IMR-90 (cell line): ENCODE results near the gene MAP2K5. TPM values are rescaled to one million over a fixed set of nuclear protein-coding genes. Genes with fewer than 3 reads are reported as not detected.

Experiments
- ATAC-seq: fragments of 200-7000 bp; cut with Tn5 transposase; 2 replicates; pipeline ENCODE4 v1.9.1; 2020; ENCODE audit warnings: low read depth, mild to moderate bottlenecking, moderate library complexity
- BruUV-seq: library from RNA; stranded (reverse); fragments of 400-500 nt; replicated peaks from 2 replicates; lab custom pipeline; 2021; lab: Mats Ljungman, UMichigan
- CTCF ChIA-PET: fragments of 300-600 bp; formaldehyde crosslinking; extraction: SDS; loops from one replicate; lab custom pipeline; 2021; ENCODE audit warnings: antibody characterized with exemption; lab: Yijun Ruan, JAX
- POLR2A ChIA-PET: fragments of 300-600 bp; sonication (Branson Sonifier 250); formaldehyde crosslinking; loops from one replicate; lab custom pipeline; 2022; ENCODE audit warnings: antibody characterized with exemption; ENCODE audit not compliant: unreplicated experiment; lab: Charles Lee
- DNase-seq: peaks from one replicate; pipeline ENCODE4 v3.0.0; 2013
- H2AFZ ChIP-seq: replicated peaks from 2 replicates; pipeline ENCODE3; 2013; ENCODE audit warnings: low read length, mild to moderate bottlenecking; ENCODE audit not compliant: poor library complexity
- H2AK5ac ChIP-seq: 2 replicates; pipeline ENCODE4 v1.6.1; 2013; ENCODE audit warnings: low read depth, low read length, inconsistent platforms
- H2AK9ac ChIP-seq: replicated peaks from 2 replicates; pipeline ENCODE3; 2013; ENCODE audit warnings: mild to moderate bottlenecking, low read depth, low read length, moderate library complexity; ENCODE audit not compliant: poor library complexity
- H2BK120ac ChIP-seq: 2 replicates; pipeline ENCODE4 v1.6.1; 2013; ENCODE audit warnings: low read depth, low read length, inconsistent platforms
- H2BK15ac ChIP-seq: 3 replicates; pipeline ENCODE4 v1.6.1; 2013; ENCODE audit warnings: low read depth, low read length, inconsistent platforms
- H2BK20ac ChIP-seq: 2 replicates; pipeline ENCODE4 v1.6.1; 2013; ENCODE audit warnings: low read depth, mild to moderate bottlenecking, inconsistent platforms, low read length, moderate library complexity
- H2BK5ac ChIP-seq: 2 replicates; pipeline ENCODE4 v1.6.1; 2013; ENCODE audit warnings: mild to moderate bottlenecking, low read depth, low read length, inconsistent platforms; ENCODE audit not compliant: poor library complexity, severe bottlenecking
- H3K14ac ChIP-seq: replicated peaks from 2 replicates; pipeline ENCODE4 v1.6.1; 2013; ENCODE audit warnings: low read depth, low read length, inconsistent platforms
- H3K18ac ChIP-seq: 2 replicates; pipeline ENCODE4 v1.6.1; 2013; ENCODE audit warnings: low read depth, low read length, control low read depth
- H3K23ac ChIP-seq: 2 replicates; pipeline ENCODE4 v1.6.1; 2013; ENCODE audit warnings: low read depth, low read length, inconsistent platforms
- H3K27ac ChIP-seq: 2 replicates; pipeline ENCODE4 v1.5.1; 2013; ENCODE audit warnings: mild to moderate bottlenecking, control low read depth, low read length; ENCODE audit not compliant: insufficient read depth
- H3K27me3 ChIP-seq: 2 replicates; pipeline ENCODE4 v1.6.1; 2013; ENCODE audit warnings: low read length; ENCODE audit not compliant: control insufficient read depth, insufficient read depth
- H3K36me3 ChIP-seq: 2 replicates; pipeline ENCODE4 v1.6.1; 2013; ENCODE audit warnings: low read length, mixed read lengths; ENCODE audit not compliant: control insufficient read depth, insufficient read depth
- H3K4ac ChIP-seq: 2 replicates; pipeline ENCODE4 v1.6.1; 2013; ENCODE audit warnings: low read depth, low read length, inconsistent platforms
- H3K4me1 ChIP-seq: 2 replicates; pipeline ENCODE4 v1.6.1; 2013; ENCODE audit warnings: low read length, mixed read lengths; ENCODE audit not compliant: control insufficient read depth, insufficient read depth
- H3K4me2 ChIP-seq: 2 replicates; pipeline ENCODE4 v1.6.1; 2013; ENCODE audit warnings: low read depth, mild to moderate bottlenecking, control low read depth, low read length, moderate library complexity
- H3K4me3 ChIP-seq: 2 replicates; pipeline ENCODE4 v1.5.1; 2013; ENCODE audit warnings: low read depth, mild to moderate bottlenecking, control low read depth, low read length, moderate library complexity; ENCODE audit not compliant: insufficient read depth
- H3K56ac ChIP-seq: 2 replicates; pipeline ENCODE4 v1.6.1; 2013; ENCODE audit warnings: low read length, inconsistent platforms; ENCODE audit not compliant: insufficient read depth; ENCODE audit errors: extremely low read depth
- H3K79me1 ChIP-seq, 2 experiments: 2 replicates each; pipeline ENCODE4 v1.6.1; 2013; ENCODE audit warnings: low read length in 2 of 2, inconsistent platforms in 1 of 2, low read depth in 1 of 2
- H3K9ac ChIP-seq: 2 replicates; pipeline ENCODE4 v1.6.1; 2013; ENCODE audit warnings: low read depth, low read length, control low read depth
- H3K9me1 ChIP-seq: 2 replicates; pipeline ENCODE4 v1.6.1; 2013; ENCODE audit warnings: low read length, inconsistent platforms; ENCODE audit not compliant: insufficient read depth
- H3K9me3 ChIP-seq: 2 replicates; pipeline ENCODE4 v1.6.1; 2013; ENCODE audit warnings: low read length; ENCODE audit not compliant: control insufficient read depth, insufficient read depth
- H4K20me1 ChIP-seq: 2 replicates; pipeline ENCODE4 v1.6.1; 2013; ENCODE audit warnings: low read length, inconsistent platforms; ENCODE audit not compliant: insufficient read depth
- H4K5ac ChIP-seq: 2 replicates; pipeline ENCODE4 v1.6.1; 2013; ENCODE audit warnings: mild to moderate bottlenecking, low read depth, low read length, control low read depth
- H4K8ac ChIP-seq, 2 experiments: 2 replicates each; pipeline ENCODE4 v1.6.1; 2013; ENCODE audit warnings: low read depth in 2 of 2, low read length in 2 of 2, control low read depth in 1 of 2, inconsistent platforms in 1 of 2
- H4K91ac ChIP-seq: 2 replicates; pipeline ENCODE4 v1.6.1; 2013; ENCODE audit warnings: low read depth, low read length, inconsistent platforms; ENCODE audit not compliant: insufficient read depth
- CEBPB ChIP-seq: IDR thresholded peaks from 2 replicates; pipeline ENCODE4 v1.6.1; 2012; ENCODE audit warnings: low read depth, low read length, improper control_type of control experiment
- MAZ ChIP-seq: IDR thresholded peaks from 2 replicates; pipeline ENCODE4 v1.6.1; 2012; ENCODE audit warnings: low read depth, mild to moderate bottlenecking, low read length, improper control_type of control experiment, moderate library complexity, borderline replicate concordance
- WGBS, 2 experiments: methylation state at CpG; one replicate each; pipeline versions ENCODE4 v1.1.5 to v1.1.7; 2013; ENCODE audit warnings: missing lambda C conversion rate in 2 of 2; ENCODE audit not compliant: insufficient read length in 1 of 2; ENCODE audit errors: extremely low coverage in 2 of 2; 5-methylcytosine and 5-hydroxymethylcytosine counted together
- dilution Hi-C: fragments of 300-500 bp; cut with HindIII; formaldehyde crosslinking; loops from one replicate; pipeline ENCODE4 v1.14.3; 2018; ENCODE audit warnings: low sequenced_read_pairs; ENCODE audit not compliant: unreplicated experiment
- in situ Hi-C: fragments of 300-500 bp; cut with MboI; formaldehyde crosslinking; loops from 3 replicates; pipeline ENCODE4 v1.14.3; 2019; ENCODE audit warnings: low sequenced_read_pairs, inconsistent platforms, mixed read lengths
- intact Hi-C: fragments of 100-400 bp; cut with micrococcal nuclease; formaldehyde crosslinking; loops from 2 replicates; pipeline ENCODE4 v1.10.0; 2022
- polyA plus RNA-seq, 3 experiments: library from polyadenylated mRNA; depleted of rRNA; stranded (reverse); fragments of >200 nt; gene quantifications; 2 replicates each; pipeline ENCODE4 v1.2.3, GENCODE V29; 2012; ENCODE audit warnings: low replicate concordance in 1 of 3
- total RNA-seq: library from RNA; depleted of rRNA; stranded (reverse); fragments of >200 nt; gene quantifications from 2 replicates; pipeline ENCODE4 v1.2.3, GENCODE V29; 2012
- TF ChIP-seq, protein P1 (sequence below): conservative IDR thresholded peaks from 2 replicates; pipeline ENCODE4 v1.5.1; 2012; ENCODE audit warnings: mild to moderate bottlenecking, low read depth, low read length, improper control_type of control experiment

The MAP2K5 gene
- total and polyA plus RNA-seq, 2 of the 4 experiments (the other 2 are of a cell fraction) = 1.6 to 6.1 TPM

DNA sequence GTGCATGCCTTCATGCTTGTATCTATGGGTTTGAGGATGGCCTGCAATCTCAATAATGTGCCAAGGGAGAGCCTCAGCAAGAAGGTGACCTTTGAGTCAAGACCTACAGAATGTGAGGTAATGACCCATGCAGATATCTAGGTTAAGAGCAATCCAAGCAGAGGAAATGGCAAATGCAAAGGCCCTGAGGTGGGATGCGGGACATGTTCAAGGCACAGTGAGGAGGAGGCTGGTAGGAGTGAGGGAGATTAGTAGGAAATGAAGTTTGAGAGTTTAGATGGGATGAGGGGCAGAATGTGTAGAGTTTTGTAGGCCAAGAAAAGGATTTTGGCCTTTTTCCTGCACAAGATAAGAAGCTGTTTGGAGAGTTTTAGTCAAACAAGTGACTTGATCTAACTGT lies 4.7 kb upstream of the MAP2K5 start:
- H3K27ac ChIP-seq = no peak overlapping the region
- no peak overlapping the region for H2AK5ac ChIP-seq
- no peak overlapping the region for H3K4me2 ChIP-seq
- no peak for DNase-seq
- no peak overlapping the region for H2BK5ac ChIP-seq
- WGBS, 2 experiments = 100% methylated on average over 1 of the region's 1 CpG; no CpG with 5 or more reads in 1 of the 2 experiments
- no peaks in the 10 kb centered on the region for H3K36me3 ChIP-seq
- ChIA-PET POLR2A (no interaction called here), CTCF (no interaction called here)
- no peak overlapping the region for H3K9ac ChIP-seq
- H3K4me3 ChIP-seq = no peak overlapping the region
- TF ChIP-seq CEBPB (no peak), MAZ (no peak)
- TF ChIP-seq, protein P1, sequence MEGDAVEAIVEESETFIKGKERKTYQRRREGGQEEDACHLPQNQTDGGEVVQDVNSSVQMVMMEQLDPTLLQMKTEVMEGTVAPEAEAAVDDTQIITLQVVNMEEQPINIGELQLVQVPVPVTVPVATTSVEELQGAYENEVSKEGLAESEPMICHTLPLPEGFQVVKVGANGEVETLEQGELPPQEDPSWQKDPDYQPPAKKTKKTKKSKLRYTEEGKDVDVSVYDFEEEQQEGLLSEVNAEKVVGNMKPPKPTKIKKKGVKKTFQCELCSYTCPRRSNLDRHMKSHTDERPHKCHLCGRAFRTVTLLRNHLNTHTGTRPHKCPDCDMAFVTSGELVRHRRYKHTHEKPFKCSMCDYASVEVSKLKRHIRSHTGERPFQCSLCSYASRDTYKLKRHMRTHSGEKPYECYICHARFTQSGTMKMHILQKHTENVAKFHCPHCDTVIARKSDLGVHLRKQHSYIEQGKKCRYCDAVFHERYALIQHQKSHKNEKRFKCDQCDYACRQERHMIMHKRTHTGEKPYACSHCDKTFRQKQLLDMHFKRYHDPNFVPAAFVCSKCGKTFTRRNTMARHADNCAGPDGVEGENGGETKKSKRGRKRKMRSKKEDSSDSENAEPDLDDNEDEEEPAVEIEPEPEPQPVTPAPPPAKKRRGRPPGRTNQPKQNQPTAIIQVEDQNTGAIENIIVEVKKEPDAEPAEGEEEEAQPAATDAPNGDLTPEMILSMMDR = no peak
- H2BK120ac ChIP-seq = no peak overlapping the region
- peaks cover 4 to 9% of the 10 kb centered on the region in 2 experiments; a peak in 3 of 4 replicates for H3K79me1 ChIP-seq
- H4K20me1 ChIP-seq = no peaks in the 10 kb centered on the region
- H4K91ac ChIP-seq = no peak overlapping the region
- H3K9me1 ChIP-seq = no peaks in the 10 kb centered on the region
- no peak overlapping the region for H3K23ac ChIP-seq
- H3K18ac ChIP-seq = no peak overlapping the region
- no peak for ATAC-seq
- no TSS peak for BruUV-seq
- intact Hi-C loops (no loop called here), dilution Hi-C loops (no loop called here), in situ Hi-C loops (no loop called here)
- no peaks in the 10 kb centered on the region for H3K27me3 ChIP-seq
- no peak overlapping the region for H2AFZ ChIP-seq
- no peak overlapping the region for H4K8ac ChIP-seq
- no peaks in the 10 kb centered on the region for H3K9me3 ChIP-seq
- H4K5ac ChIP-seq = no peak overlapping the region
- no peak overlapping the region for H2AK9ac ChIP-seq
- H3K56ac ChIP-seq = no peak overlapping the region
- no peaks in the 10 kb centered on the region for H3K4me1 ChIP-seq
- no peak overlapping the region for H3K14ac ChIP-seq
- no peak overlapping the region for H2BK15ac ChIP-seq
- H3K4ac ChIP-seq = no peak overlapping the region
- no peak overlapping the region for H2BK20ac ChIP-seq
